GM12872 (cell line): Measurements from ENCODE around the gene ARID5B.
A peak's percentile ranks its signal among the peaks of the same experiment; 100 is the strongest.

ENCODE experiments used
- CTCF ChIP-seq: IDR thresholded peaks from 3 replicates; pipeline ENCODE4 v1.5.1; 2011; ENCODE audit warnings: low read depth, mild to moderate bottlenecking, low read length, moderate library complexity; ENCODE audit not compliant: insufficient read depth

The ARID5B gene

GRCh38 chr10:62031507-62031906 is 130.0 kb downstream of the ARID5B start:
- no peak for TF ChIP-seq CTCF

DNA sequence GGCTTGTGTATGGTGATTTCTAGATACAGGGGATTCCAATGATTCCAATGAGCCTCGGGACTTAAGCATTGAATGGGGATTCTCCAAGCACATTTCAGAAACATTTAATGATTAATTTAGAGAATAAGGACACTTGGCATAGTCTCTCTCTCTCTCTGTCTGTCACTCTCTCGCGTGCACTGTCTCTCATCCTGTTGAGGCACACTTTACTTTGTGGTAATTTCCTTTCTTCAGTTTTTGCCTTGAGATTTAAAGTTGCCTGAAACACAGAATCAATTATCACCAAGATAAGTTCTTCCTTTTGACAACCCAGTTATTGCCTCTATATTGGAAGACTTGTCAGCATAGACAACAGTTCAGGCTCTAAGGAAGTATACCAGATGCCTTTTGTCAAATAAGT is 131.6 kb downstream of the ARID5B start:
- no peak for TF ChIP-seq CTCF

- no peak for TF ChIP-seq CTCF
Measured at GRCh38 chr10:62034096-62034640, 132.7 kb downstream of the ARID5B start.

DNA sequence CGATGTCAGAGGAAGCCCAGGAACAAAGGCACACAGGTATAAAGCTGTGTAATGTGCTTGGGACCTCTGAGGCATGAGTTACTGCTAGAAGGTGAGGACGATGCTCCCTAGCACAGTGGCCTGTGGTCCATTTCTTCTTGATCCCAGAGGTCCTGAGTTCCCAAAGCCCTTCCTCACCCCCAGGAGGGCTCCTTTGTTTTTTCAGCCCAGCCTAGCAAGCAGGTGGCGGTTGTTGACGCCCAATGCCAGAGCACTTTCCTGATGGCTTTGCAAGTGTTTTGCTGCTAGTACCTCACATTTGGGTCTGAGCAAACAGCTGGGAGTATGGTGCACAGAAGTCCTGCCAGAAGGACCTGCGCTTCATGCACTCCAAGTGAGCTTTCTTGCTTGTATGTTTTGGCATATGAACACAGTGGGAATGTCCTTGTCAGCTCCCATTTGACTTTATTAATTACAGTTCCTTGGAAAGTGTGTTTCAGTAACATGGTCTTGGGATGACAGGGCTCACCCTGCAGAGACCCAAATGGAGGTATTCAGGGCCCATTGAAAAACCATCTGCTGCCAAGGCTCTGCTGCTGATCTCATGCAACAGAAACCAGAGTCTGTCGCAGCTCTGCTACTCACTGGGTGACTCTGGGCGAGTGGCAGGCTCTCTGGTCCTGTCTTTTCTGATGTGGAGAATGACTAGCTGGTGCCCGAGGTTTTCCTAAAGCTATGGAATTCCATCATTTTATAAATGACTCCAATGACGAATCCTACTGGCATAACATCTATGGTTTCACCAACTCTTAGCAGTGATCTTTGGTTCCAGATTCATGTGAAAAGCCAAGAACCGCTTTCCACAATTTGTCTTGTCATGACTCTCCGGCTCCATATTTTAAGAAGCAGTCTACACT is 134.9 kb downstream of the ARID5B start:
- TF ChIP-seq CTCF, result no peak

DNA sequence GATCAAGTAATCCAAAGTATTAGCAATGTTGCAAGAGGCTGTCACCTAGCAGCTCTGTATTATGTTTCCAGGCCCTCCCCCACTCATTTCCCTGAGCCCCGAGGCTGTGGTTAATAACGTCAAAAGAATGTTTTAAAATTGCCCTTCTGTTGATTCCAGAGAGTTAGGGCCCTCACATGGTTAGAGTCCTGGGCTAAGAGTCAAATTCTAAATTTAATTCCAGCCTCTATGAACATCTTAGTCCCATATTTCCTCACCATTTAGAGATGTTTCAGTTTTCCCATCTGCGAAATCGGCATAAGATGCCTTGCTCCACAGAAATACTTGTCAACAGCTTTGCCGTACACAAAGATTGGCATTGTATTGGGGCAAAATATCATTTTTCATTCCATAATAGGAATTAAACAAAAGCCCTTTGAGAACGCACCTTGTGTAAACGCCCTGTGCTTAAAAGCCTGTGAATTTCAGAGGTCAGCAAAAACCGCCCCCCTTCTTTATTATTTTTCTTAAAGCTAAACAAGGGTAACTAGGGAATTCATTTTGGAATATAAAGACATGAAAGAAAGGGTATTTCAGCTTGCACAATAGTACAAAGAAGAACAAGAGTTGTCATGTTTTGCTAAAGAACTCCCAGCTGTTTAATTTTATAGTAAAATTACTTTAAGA is 135.8 kb downstream of the ARID5B start:
- no peak for TF ChIP-seq CTCF

- TF ChIP-seq CTCF, result no peak
Measured at GRCh38 chr10:62037890-62038608, 136.6 kb downstream of the ARID5B start.

GRCh38 chr10:62038609-62039190 is 137.2 kb downstream of the ARID5B start:
- peak; percentile 79 for TF ChIP-seq CTCF
